AG04449 (cell line): Measurements from ENCODE around the gene ASXL2.
"Not testable (repeated sequence)": the region's sequence is repeated elsewhere in the genome, so short reads cannot be mapped to it uniquely, and the experiment has no call there.

ENCODE experiments used
- CTCF ChIA-PET: fragments of 350-600 bp; formaldehyde crosslinking; extraction: SDS; loops from one replicate; lab custom pipeline; 2021; ENCODE audit warnings: antibody characterized with exemption; lab: Yijun Ruan, JAX
- POLR2A ChIA-PET: fragments of 400-600, 350-600 bp; formaldehyde crosslinking; extraction: SDS; loops from one replicate; lab custom pipeline; 2020; ENCODE audit warnings: antibody characterized with exemption, inconsistent platforms; lab: Yijun Ruan, JAX
- DNase-seq: peaks from one replicate; pipeline ENCODE4 v3.0.0-alpha.2; 2010; ENCODE audit warnings: low read depth, low spot score
- H3K4me3 ChIP-seq: 2 replicates; pipeline ENCODE4 v1.5.1; 2011; ENCODE audit warnings: low read depth, mild to moderate bottlenecking, control low read depth, low read length
- TF ChIP-seq, protein P1 (sequence below): IDR thresholded peaks from one replicate; pipeline ENCODE4 v1.5.1; 2011; ENCODE audit warnings: mild to moderate bottlenecking, moderate library complexity, low read length, control low read depth, inconsistent platforms; ENCODE audit not compliant: insufficient read depth; ENCODE audit errors: missing control alignments

The ASXL2 gene

DNA sequence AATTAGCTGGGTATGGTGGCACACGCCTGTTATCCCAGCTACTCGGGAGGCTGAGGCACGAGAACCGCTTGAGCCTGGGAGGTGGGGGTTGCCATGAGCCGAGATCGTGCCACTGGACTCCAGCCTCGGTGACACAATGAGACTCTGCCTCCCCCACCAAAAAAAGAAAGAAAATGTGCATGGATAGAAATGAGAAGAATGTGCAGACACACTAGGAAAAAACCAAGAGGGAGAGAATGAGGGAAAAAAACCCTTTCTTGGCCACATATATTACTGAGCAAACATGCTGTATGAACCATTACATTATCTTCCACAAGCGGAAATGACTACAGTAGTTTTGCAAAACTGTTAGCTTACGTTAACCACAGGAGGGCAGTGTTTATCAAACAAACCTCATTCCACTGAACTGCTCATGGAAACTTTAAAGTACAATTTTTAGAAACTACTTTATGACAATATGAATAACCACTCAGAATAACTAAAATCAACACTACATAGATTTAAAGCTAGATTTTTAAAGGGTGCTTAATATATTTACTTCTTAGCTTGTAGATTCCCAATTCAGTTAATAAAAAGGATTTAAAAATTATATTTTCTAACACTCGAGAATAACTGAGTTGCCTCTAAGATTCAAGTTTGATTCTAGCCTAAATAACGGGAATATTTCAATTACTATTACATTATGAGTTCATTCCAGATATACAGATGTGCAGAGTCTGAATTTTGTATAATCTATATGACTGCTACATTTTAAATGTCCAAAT, 26.4 kb downstream of the ASXL2 start:
- POLR2A ChIA-PET, result interaction anchor here (1.0 kb wide), 1 partner anchor 27 kb away, joined by 4 read pairs; the partner anchor contains the start of gene ASXL2
- DNase-seq, result peak; percentile 74
- CTCF ChIA-PET, result interaction anchor here (0.5 to 5.9 kb wide), 38 partner anchors 10 to 499 kb away, joined by 3 to 152 read pairs (median 4); partner anchors contain the start of gene ASXL2
- TF ChIP-seq, protein P1, sequence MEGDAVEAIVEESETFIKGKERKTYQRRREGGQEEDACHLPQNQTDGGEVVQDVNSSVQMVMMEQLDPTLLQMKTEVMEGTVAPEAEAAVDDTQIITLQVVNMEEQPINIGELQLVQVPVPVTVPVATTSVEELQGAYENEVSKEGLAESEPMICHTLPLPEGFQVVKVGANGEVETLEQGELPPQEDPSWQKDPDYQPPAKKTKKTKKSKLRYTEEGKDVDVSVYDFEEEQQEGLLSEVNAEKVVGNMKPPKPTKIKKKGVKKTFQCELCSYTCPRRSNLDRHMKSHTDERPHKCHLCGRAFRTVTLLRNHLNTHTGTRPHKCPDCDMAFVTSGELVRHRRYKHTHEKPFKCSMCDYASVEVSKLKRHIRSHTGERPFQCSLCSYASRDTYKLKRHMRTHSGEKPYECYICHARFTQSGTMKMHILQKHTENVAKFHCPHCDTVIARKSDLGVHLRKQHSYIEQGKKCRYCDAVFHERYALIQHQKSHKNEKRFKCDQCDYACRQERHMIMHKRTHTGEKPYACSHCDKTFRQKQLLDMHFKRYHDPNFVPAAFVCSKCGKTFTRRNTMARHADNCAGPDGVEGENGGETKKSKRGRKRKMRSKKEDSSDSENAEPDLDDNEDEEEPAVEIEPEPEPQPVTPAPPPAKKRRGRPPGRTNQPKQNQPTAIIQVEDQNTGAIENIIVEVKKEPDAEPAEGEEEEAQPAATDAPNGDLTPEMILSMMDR, result peak; percentile 44
- H3K4me3 ChIP-seq, result no peak overlapping the region

DNA sequence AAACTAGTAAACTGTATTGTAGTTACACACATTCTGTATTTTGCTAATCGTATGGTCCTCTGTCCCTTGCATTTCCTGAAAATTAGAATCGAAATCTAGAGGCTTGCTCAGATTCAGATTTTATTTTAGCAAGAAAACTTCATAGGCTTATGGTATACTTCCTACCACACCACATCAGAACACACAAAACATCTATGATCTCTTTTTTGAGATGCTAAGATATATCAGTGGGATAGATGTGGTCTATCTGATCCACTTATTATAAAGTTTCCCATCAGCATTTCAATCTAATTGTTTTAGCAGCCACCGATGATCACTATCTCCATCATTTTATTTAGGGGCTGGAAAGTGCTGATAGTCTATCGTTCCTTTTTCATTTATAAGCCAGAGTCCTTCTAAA, 27.9 kb downstream of the ASXL2 start:
- DNase-seq, H3K4me3 ChIP-seq, POLR2A ChIA-PET: not testable (repeated sequence)
- CTCF ChIA-PET, result interaction anchor here (1.4 to 5.9 kb wide), 5 partner anchors 14 to 295 kb away, joined by 3 to 152 read pairs (median 13); partner anchors contain the start of gene ASXL2

DNA sequence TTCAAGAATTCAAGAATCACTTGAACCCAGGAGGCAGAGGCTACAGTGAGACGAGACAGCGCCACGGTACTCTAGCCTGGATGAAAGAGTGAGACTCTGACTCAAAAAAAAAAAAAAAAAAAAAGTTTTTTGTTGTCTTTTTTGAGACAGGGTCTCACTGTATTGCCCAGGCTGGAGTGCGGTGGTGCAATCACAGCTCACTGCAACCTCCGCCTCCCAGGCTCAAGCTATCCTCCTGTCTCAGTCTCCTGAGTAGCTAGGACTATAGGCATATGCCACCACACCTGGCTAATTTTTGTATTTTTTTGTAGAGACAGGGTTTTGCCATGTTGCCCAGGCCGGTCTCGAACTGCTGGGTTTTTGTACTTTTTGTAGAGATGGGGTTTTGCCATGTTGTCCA, 28.9 kb downstream of the ASXL2 start:
- not testable (repeated sequence) for H3K4me3 ChIP-seq, DNase-seq
- ChIA-PET CTCF (interaction anchor here (0.8 to 1.9 kb wide), 3 partner anchors 10 to 101 kb away, joined by 3 to 6 read pairs (median 3); no protein-coding TSS in a partner anchor), POLR2A (interaction anchor here (0.8 kb wide), 1 partner anchor 1686 kb away, joined by 3 read pairs; no protein-coding TSS in a partner anchor)

DNA sequence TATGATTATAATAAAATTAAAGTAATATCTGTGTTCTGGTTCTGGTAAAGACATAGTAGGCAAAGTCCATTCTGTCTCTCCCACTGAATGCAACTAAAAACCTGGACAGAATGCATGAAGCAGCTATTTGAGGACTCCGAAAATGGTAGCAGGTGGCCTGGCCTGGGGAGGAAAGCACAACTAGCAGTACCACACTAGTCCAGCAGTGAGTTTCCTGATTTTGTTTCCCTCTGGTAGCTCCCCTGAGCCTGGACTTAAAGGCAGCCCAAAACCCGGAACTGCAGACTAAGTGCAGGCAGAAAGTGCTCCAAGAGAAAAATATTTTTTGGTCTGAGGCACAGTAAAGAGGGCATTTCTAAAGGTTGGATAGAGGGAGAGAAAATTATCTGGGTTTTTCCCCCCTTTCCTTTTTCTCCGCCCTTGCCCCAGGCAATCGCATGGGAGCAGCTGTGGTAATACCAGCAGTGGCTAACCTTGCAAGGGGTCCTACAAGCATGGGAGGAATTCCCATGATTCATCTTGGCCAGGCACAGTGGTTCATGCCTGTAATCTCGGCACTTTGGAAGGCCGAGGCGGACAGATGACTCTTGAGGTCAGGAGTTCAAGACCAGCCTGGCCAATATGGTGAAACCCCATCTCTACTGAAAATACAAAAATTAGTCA, 32.3 kb downstream of the ASXL2 start:
- no peak for DNase-seq
- ChIA-PET POLR2A (no interaction called here), CTCF (interaction anchor here (1.0 to 1.5 kb wide), 4 partner anchors 9 to 105 kb away, joined by 3 to 11 read pairs (median 5); no protein-coding TSS in a partner anchor)
- TF ChIP-seq, protein P1, result no peak
- no peak overlapping the region for H3K4me3 ChIP-seq

DNA sequence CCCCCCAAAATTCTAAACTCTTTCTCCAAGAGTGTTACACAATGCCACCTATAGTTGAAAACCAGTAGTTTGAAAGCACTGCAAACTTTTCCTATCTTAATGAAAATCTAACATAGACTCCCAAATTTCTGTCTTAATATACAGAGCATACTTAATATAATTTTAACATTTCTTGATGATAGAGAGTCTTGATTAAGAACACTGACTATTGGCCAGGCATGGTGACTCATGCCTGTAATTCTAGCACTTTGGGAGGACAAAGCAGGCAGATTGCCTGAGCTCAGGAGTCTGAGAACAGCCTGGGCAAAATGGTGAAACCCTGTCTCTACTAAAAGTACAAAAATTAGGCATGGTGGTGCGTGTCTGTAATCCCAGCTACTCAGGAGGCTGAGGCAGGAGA, 34.2 kb downstream of the ASXL2 start:
- CTCF ChIA-PET, result interaction anchor here (0.8 to 4.4 kb wide), 4 partner anchors 9 to 35 kb away, joined by 3 to 37 read pairs (median 4); partner anchors contain the start of gene ASXL2
- H3K4me3 ChIP-seq, result no peak overlapping the region
- TF ChIP-seq, protein P1, result no peak
- DNase-seq, result peak; percentile 1
- POLR2A ChIA-PET, result no interaction called here

DNA sequence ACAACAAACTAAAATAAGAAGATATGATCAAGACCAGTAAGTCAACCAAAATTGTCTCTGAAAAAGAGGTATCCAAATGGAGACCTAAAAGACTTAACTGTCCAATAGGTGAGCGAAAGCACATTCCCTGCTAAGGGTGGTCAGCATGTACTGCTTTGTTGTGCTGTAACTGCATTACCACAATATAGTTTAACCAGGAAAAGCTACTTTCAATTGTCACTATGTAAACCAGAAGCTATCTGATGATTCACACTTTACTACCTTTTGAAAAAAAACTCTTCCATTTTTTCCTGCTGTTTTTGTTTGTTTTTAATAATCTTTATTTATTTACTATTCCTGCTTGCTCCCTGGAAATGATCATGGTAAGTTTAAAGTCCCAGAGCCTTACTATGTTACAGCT, 36.1 kb downstream of the ASXL2 start:
- TF ChIP-seq, protein P1, result no peak
- CTCF ChIA-PET, result interaction anchor here (4.4 kb wide), 1 partner anchor 11 kb away, joined by 37 read pairs; no protein-coding TSS in a partner anchor
- no peak for DNase-seq
- H3K4me3 ChIP-seq, result no peak overlapping the region
- POLR2A ChIA-PET, result no interaction called here
